ENCODE results near the gene PNCK. TPM values are rescaled to one million over a fixed set of nuclear protein-coding genes. Genes with fewer than 3 reads are reported as not detected.

Gene PNCK
- total RNA-seq, result 0.72 and 3.1 TPM in 2 replicates

DNA sequence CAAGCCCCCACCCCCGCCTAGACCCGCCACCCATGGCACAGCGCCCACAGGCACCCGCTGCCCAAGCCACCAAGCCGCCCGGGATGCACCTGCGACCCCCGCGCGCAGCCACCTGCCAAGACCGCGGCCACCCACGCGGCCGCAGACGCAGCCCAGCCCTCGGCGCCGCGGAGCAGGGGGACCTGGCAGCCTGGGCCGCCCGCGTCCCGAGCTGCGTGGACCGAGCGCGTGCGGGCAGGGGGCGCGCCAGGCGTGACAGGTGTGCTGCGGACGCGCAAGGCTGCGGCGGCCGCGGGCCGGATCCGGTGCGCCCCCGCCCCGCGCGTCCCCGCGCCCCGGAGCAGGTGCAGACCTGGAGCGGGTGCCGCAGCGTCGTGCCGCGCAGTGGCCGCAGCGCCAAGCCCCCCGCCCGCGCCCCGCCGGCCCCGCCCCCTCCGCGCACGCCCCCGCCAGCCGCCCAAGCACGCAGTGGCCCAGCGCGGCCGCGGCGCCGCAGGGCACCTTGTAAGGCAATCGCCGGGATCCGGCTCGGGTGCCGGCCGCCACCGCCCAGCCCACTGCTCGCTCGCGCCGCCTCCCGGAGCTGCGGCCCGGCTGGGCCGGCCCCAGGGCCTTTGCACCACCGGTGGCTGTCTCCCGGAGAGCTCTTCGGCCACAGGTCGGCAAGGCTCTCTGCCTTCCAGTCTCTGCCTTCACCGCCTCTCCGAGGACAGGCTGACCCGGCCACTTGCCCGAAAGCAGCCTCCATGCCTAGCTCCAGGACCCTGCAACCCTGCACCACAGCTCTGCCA lies at the start of gene PNCK:
TSS of gene PNCK (minus strand) at position 386 of the 791 bp plus-strand sequence. CDS start 737 bp downstream, outside the sequence.

DNA sequence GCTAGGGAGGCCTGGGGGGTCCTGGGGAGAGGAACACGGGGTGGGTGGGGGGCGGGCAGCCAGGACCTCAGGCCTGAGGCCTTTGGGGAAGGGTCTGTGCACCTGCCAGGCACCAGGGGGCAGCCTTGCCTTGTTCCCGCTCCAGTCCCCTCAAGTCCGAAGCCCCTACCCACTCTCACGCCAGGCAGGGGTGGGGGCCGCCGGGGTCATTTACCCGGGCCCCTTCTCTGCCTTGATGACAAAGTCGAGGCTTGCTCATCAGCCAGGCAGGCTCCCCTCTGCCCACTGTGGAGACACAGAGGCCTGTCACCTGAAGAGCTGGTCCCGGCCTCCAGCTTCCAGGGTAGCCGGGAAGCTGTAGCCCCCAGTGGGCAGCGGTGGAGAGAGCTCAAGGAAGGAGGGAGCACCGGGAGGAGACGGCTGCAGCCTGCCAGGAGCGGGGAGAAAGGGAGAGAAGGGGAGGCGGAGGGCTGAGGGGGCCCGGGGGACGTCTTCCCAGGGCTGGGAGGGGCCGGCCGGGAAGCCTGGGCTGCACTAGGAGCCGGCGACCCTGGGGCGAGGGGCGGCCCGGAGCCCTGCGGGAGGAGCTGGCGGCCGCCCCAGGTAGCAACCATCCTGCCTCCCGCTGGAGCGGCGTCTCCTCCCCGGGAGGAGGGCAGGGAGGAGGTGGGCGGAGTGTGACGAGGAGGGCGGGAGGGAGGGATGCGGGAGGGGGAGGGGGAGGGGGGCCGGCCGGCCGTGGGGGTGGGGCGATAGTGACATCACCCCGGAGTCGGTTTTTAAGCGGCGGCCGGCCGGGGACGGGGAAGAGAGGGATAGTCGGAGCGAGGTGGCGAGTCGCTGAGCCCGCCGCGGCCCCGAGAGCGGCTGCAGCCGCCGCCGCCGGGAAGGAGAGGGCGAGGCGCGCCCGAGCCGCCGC lies 13.8 kb upstream of the PNCK start, which contains the start of gene SLC6A8:
TSS of gene SLC6A8 (plus strand) at position 806 of the 919 bp plus-strand sequence. CDS start 649 bp downstream, outside the sequence.

DNA sequence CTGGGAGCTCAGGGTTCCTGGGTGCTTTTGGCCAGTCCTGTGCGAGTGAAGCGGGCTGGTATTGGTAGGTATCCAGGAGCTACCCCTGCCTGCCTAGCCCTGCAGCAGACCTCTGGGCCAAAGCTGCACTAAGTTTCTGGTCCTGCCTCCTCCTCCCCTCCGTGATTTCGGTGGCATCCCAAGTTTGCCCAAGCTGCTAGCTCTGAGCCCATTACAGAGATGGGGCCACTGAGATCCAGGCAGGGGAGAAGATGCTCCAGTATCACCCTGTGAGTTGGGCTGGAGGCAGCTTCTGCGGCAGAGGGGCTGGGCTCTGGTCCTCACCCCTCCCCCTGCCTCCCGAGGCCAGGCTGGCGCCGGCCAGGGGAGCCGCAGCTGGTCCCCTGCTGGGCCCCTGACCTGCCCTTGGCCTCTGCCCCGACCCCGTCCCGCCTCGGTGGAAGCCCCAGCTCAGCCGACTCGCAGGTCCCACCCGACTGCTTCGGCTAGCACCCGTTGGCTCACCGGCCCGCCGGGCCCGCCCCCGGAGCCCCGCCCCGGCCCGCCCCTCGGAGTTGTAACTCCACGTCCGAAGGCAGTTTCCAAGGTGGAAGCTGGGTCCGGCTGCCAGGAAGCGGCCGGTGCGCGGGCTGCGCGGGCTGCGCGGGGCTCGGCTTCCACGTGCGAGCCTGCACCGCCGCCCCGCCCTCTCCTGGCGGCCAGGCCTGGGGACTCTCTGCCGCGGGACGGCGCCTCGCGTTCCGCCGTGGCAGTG lies 26.8 kb downstream of the PNCK start, which contains the start of gene DUSP9:
TSS of gene DUSP9 (plus strand) at position 584 of the 754 bp plus-strand sequence. CDS start 751 bp downstream, outside the sequence.

Other genes with a start within 250 kb of the PNCK start
- 1.7 and 1.9 TPM in 2 replicates for gene TREX2, start 227.8 kb downstream of the PNCK start, total RNA-seq
- gene HAUS7, start 203.2 kb downstream of the PNCK start, total RNA-seq, result 13.8 and 25.0 TPM in 2 replicates
- 369 and 546 TPM in 2 replicates for gene BGN, start 178.8 kb downstream of the PNCK start, total RNA-seq
- gene ATP2B3, start 156.2 kb downstream of the PNCK start, total RNA-seq, result 0.07 and 0.20 TPM in 2 replicates
- gene CCNQ, start 74.7 kb downstream of the PNCK start, total RNA-seq, result 14.3 and 25.2 TPM in 2 replicates
- gene DUSP9, start 26.6 kb downstream of the PNCK start, total RNA-seq, result not detected in 2 replicates
- gene SLC6A8, start 14.1 kb upstream of the PNCK start, total RNA-seq, result 31.0 and 56.2 TPM in 2 replicates
- 168 and 187 TPM in 2 replicates for gene BCAP31, start 50.6 kb upstream of the PNCK start, total RNA-seq
- 19.7 and 28.3 TPM in 2 replicates for gene ABCD1, start 51.0 kb upstream of the PNCK start, total RNA-seq
- 15.2 and 19.4 TPM in 2 replicates for gene PLXNB3, start 90.4 kb upstream of the PNCK start, total RNA-seq
- 0.91 and 3.6 TPM in 2 replicates for gene SRPK3, start 107.2 kb upstream of the PNCK start, total RNA-seq
- gene IDH3G, start 120.6 kb upstream of the PNCK start, total RNA-seq, result 51.0 and 63.9 TPM in 2 replicates
- 103 and 105 TPM in 2 replicates for gene SSR4, start 120.9 kb upstream of the PNCK start, total RNA-seq
- 0.07 and 0.33 TPM in 2 replicates for gene PDZD4, start 156.7 kb upstream of the PNCK start, total RNA-seq
- gene L1CAM, start 212.4 kb upstream of the PNCK start, total RNA-seq, result 4.6 and 6.7 TPM in 2 replicates
- not detected in 2 replicates for gene AVPR2, start 230.9 kb upstream of the PNCK start, total RNA-seq